GM12878 (cell line): ENCODE results near the gene SLC39A8.

Experiments
- BHLHE40 ChIP-seq, 2 experiments: fragments of 450-650 bp in 1 of 2; IDR thresholded peaks; 2 replicates each; pipeline ENCODE4 v1.6.1; 2011 to 2017; ENCODE audit warnings: low read depth in 2 of 2, borderline replicate concordance in 1 of 2, improper control_type of control experiment in 1 of 2, low read length in 1 of 2, mild to moderate bottlenecking in 1 of 2
- CTCF ChIP-seq, 3 experiments: IDR thresholded peaks in 2 of 3; conservative IDR thresholded peaks in 1 of 3; 2 replicates each; pipeline ENCODE4 v1.5.1; 2011; ENCODE audit warnings: low read depth in 3 of 3, low read length in 3 of 3, mild to moderate bottlenecking in 3 of 3, control low read depth in 2 of 3, moderate library complexity in 2 of 3, inconsistent platforms in 1 of 3, mixed read lengths in 1 of 3; ENCODE audit not compliant: control insufficient read depth in 2 of 3, insufficient read depth in 1 of 3; ENCODE audit errors: extremely low read depth in 1 of 3
- DPF2 ChIP-seq: fragments of 450-650 bp; IDR thresholded peaks from 2 replicates; pipeline ENCODE4 v1.6.1; 2017; ENCODE audit warnings: mild to moderate bottlenecking
- FOS ChIP-seq: IDR thresholded peaks from 3 replicates; pipeline ENCODE4 v1.6.1; 2011; ENCODE audit warnings: borderline replicate concordance; ENCODE audit not compliant: insufficient read length; ENCODE audit errors: extremely low read depth
- KAT2A ChIP-seq: conservative IDR thresholded peaks from 2 replicates; pipeline ENCODE4 v1.6.1; 2011; ENCODE audit warnings: low read depth, low read length; ENCODE audit not compliant: control insufficient read depth
- MYC ChIP-seq: IDR thresholded peaks from 2 replicates; pipeline ENCODE4 v1.6.1; 2011; ENCODE audit warnings: mild to moderate bottlenecking, low read length, moderate library complexity, inconsistent platforms; ENCODE audit not compliant: insufficient read depth, insufficient replicate concordance, insufficient read length, severe bottlenecking
- NFYB ChIP-seq: IDR thresholded peaks from 2 replicates; pipeline ENCODE4 v1.6.1; 2011; ENCODE audit warnings: low read depth, mild to moderate bottlenecking, low read length, improper control_type of control experiment, moderate library complexity; ENCODE audit not compliant: insufficient read depth
- POLR2A ChIP-seq: IDR thresholded peaks from 2 replicates; pipeline ENCODE4 v1.6.1; 2011; ENCODE audit warnings: low read depth, mild to moderate bottlenecking, low read length
- POLR2AphosphoS5 ChIP-seq: IDR thresholded peaks from 2 replicates; pipeline ENCODE4 v1.6.1; 2011; ENCODE audit warnings: mild to moderate bottlenecking, low read length, inconsistent platforms
- RAD21 ChIP-seq: IDR thresholded peaks from 2 replicates; pipeline ENCODE4 v1.6.1; 2011; ENCODE audit warnings: mild to moderate bottlenecking, low read depth, low read length, moderate library complexity; ENCODE audit not compliant: insufficient read depth
- RFX5 ChIP-seq: IDR thresholded peaks from 2 replicates; pipeline ENCODE4 v1.6.1; 2011; ENCODE audit warnings: low read depth, low read length, improper control_type of control experiment
- SREBF1 ChIP-seq: IDR thresholded peaks from 2 replicates; pipeline ENCODE4 v1.6.1; 2012; ENCODE audit warnings: mild to moderate bottlenecking, low read length
- STAT1 ChIP-seq: fragments of 450-650 bp; conservative IDR thresholded peaks from 2 replicates; pipeline ENCODE4 v1.6.1; 2014; ENCODE audit warnings: antibody characterized with exemption, mild to moderate bottlenecking
- TARDBP ChIP-seq: IDR thresholded peaks from 2 replicates; pipeline ENCODE4 v1.6.1; 2016; ENCODE audit warnings: borderline replicate concordance

GRCh38 chr4:102338405-102338804 lies 6.9 kb downstream of the SLC39A8 start:
- TF ChIP-seq TARDBP (no peak), CTCF (IDR thresholded peaks at IDR 0.05 in 2 of 3, conservative IDR thresholded peaks at IDR 0.05 in 1 of 3; ENCODE audit: control insufficient read depth in 2 of 3, extremely low read depth in 1 of 3, insufficient read depth in 1 of 3, low read depth in 3 of 3, low read length in 3 of 3) (no peak), FOS (no peak), POLR2AphosphoS5 (no peak), POLR2A (no peak), MYC (no peak), NFYB (no peak), RAD21 (no peak), STAT1 (no peak), BHLHE40 (IDR thresholded peaks at IDR 0.05; ENCODE audit: borderline replicate concordance in 1 of 2, low read depth in 2 of 2, low read length in 1 of 2) (no peak), RFX5 (no peak), DPF2 (no peak), SREBF1 (no peak), KAT2A (no peak)
